KMS-11 (cell line): ENCODE results near the gene NUDT16L1.

Experiments used
- H2AFZ ChIP-seq: fragments of 200-600 bp; sonication (generic); 2 replicates; pipeline ENCODE4 v1.6.1; 2016; ENCODE audit warnings: antibody characterized with exemption, mixed run types, low read depth
- H3K27ac ChIP-seq: fragments of 200-600 bp; sonication (generic); 2 replicates; pipeline ENCODE4 v1.6.1; 2016; ENCODE audit warnings: mild to moderate bottlenecking, mixed run types
- H3K27me3 ChIP-seq: fragments of 200-600 bp; sonication (generic); 2 replicates; pipeline ENCODE4 v1.6.1; 2017; ENCODE audit warnings: mild to moderate bottlenecking, low read depth, mixed run types, moderate library complexity; ENCODE audit not compliant: insufficient read depth
- H3K36me3 ChIP-seq: fragments of 200-600 bp; sonication (generic); 2 replicates; pipeline ENCODE4 v1.6.1; 2017; ENCODE audit warnings: mild to moderate bottlenecking, mixed run types; ENCODE audit not compliant: insufficient read depth
- H3K4me1 ChIP-seq: fragments of 200-600 bp; sonication (generic); 2 replicates; pipeline ENCODE4 v1.6.1; 2016; ENCODE audit warnings: mild to moderate bottlenecking, low read depth, mixed run types; ENCODE audit not compliant: poor library complexity, severe bottlenecking
- H3K4me2 ChIP-seq: fragments of 200-600 bp; sonication (generic); 2 replicates; pipeline ENCODE4 v1.7.0; 2016; ENCODE audit warnings: mild to moderate bottlenecking, mixed run types
- H3K4me3 ChIP-seq: fragments of 200-600 bp; sonication (generic); IDR thresholded peaks from 2 replicates; pipeline ENCODE4 v1.6.1; 2017; ENCODE audit warnings: low read depth, low read length, mixed read lengths; ENCODE audit not compliant: insufficient read depth
- H3K79me2 ChIP-seq: fragments of 200-600 bp; sonication (generic); 2 replicates; pipeline ENCODE4 v1.6.1; 2016; ENCODE audit warnings: low read depth, mixed run types; ENCODE audit not compliant: insufficient read depth
- H3K9ac ChIP-seq: fragments of 200-600 bp; sonication (generic); 2 replicates; pipeline ENCODE4 v1.6.1; 2016; ENCODE audit warnings: mild to moderate bottlenecking, mixed run types
- H4K20me1 ChIP-seq: fragments of 200-600 bp; sonication (generic); 2 replicates; pipeline ENCODE4 v1.6.1; 2016; ENCODE audit warnings: mild to moderate bottlenecking, mixed run types; ENCODE audit not compliant: insufficient read depth
- CTCF ChIP-seq: fragments of 200-600 bp; sonication (generic); conservative IDR thresholded peaks from 2 replicates; pipeline ENCODE4 v1.6.1; 2017; ENCODE audit warnings: low read depth, mild to moderate bottlenecking, antibody characterized with exemption, low read length, moderate library complexity, mixed read lengths

NUDT16L1 gene

GRCh38 chr16:4702466-4702808, 9.1 kb downstream of the NUDT16L1 start:
- no peak overlapping the region for H3K9ac ChIP-seq
- no peaks in the 10 kb centered on the region for H3K4me1 ChIP-seq
- H3K4me3 ChIP-seq: no peak overlapping the region
- no peak overlapping the region for H3K4me2 ChIP-seq
- no peak for TF ChIP-seq CTCF
- H3K27me3 ChIP-seq: no peaks in the 10 kb centered on the region
- H2AFZ ChIP-seq: no peak overlapping the region
- H3K36me3 ChIP-seq: no peaks in the 10 kb centered on the region; the same call in 1 of the 2 replicates
- no peak overlapping the region for H3K27ac ChIP-seq
- no peaks in the 10 kb centered on the region for H4K20me1 ChIP-seq
- no peaks in the 10 kb centered on the region for H3K79me2 ChIP-seq

- Histone ChIP-seq H3K27ac (no peak overlapping the region), H3K79me2 (no peaks in the 10 kb centered on the region), H3K4me1 (no peaks in the 10 kb centered on the region), H3K36me3 (no peaks in the 10 kb centered on the region; the same call in 1 of the 2 replicates), H3K4me2 (no peak overlapping the region), H3K4me3 (no peak overlapping the region), H4K20me1 (no peaks in the 10 kb centered on the region), H3K9ac (no peak overlapping the region), H3K27me3 (no peaks in the 10 kb centered on the region), H2AFZ (no peak overlapping the region)
- no peak for TF ChIP-seq CTCF
Observed at GRCh38 chr16:4703906-4704305, 10.5 kb downstream of the NUDT16L1 start.

- no peak overlapping the region for H3K4me3 ChIP-seq
- H3K27me3 ChIP-seq: no peaks in the 10 kb centered on the region
- H3K4me1 ChIP-seq: no peaks in the 10 kb centered on the region
- no peak overlapping the region for H3K9ac ChIP-seq
- no peak overlapping the region for H3K4me2 ChIP-seq
- H4K20me1 ChIP-seq: no peaks in the 10 kb centered on the region
- no peak overlapping the region for H3K27ac ChIP-seq
- H3K36me3 ChIP-seq: no peaks in the 10 kb centered on the region; the same call in 1 of the 2 replicates
- no peaks in the 10 kb centered on the region for H3K79me2 ChIP-seq
- no peak overlapping the region for H2AFZ ChIP-seq
- no peak for TF ChIP-seq CTCF
Observed at GRCh38 chr16:4704491-4704890, 11.1 kb downstream of the NUDT16L1 start.

- Histone ChIP-seq H4K20me1 (no peaks in the 10 kb centered on the region), H3K4me2 (no peak overlapping the region), H2AFZ (no peak overlapping the region), H3K4me3 (no peak overlapping the region), H3K36me3 (no peaks in the 10 kb centered on the region; the same call in 1 of the 2 replicates), H3K79me2 (no peaks in the 10 kb centered on the region), H3K9ac (no peak overlapping the region), H3K4me1 (no peaks in the 10 kb centered on the region), H3K27me3 (no peaks in the 10 kb centered on the region), H3K27ac (no peak overlapping the region)
- TF ChIP-seq CTCF: no peak
Observed at GRCh38 chr16:4704913-4705312, 11.6 kb downstream of the NUDT16L1 start.
